GM12878 (cell line): ENCODE measurements around the gene DENND1B. TPM values are rescaled to one million over a fixed set of nuclear protein-coding genes. Genes with fewer than 3 reads are reported as not detected.

Source experiments
- ATAC-seq: fragments of 200-7000 bp; cut with Tn5 transposase; 3 replicates; pipeline ENCODE4 v1.9.1; 2020; ENCODE audit warnings: mild to moderate bottlenecking, moderate library complexity
- BruUV-seq: library from RNA; stranded (reverse); fragments of 400-500 nt; replicated peaks from 2 replicates; lab custom pipeline; 2021; lab: Mats Ljungman, UMichigan
- CTCF ChIA-PET: fragments of 300-600 bp; sonication (Branson Sonifier 250); formaldehyde crosslinking; extraction: SDS; loops from one replicate; lab custom pipeline; 2021; ENCODE audit warnings: inconsistent platforms; lab: Yijun Ruan, JAX
- POLR2A ChIA-PET: fragments of 350-600 bp; formaldehyde crosslinking; extraction: SDS; loops from one replicate; lab custom pipeline; 2021; ENCODE audit warnings: inconsistent platforms; lab: Charles Lee
- RAD21 ChIA-PET: fragments of 300-600 bp; sonication (Branson Sonifier 250); formaldehyde crosslinking; loops from one replicate; lab custom pipeline; 2023; ENCODE audit warnings: antibody characterized with exemption; ENCODE audit not compliant: unreplicated experiment; lab: Charles Lee
- SMC1A ChIA-PET: fragments of 300-600 bp; sonication (Branson Sonifier 250); formaldehyde crosslinking; loops from one replicate; lab custom pipeline; 2023; ENCODE audit not compliant: unreplicated experiment, uncharacterized antibody; lab: Charles Lee
- DNase-seq: peaks from one replicate; pipeline ENCODE4 v3.0.0-alpha.2; 2011; ENCODE audit warnings: low read depth, low spot score
- FAIRE-seq: peaks from 3 replicates; lab custom pipeline; 2011; peaks lifted over from hg19 to GRCh38; lab: Jason Lieb, UNC
- H2AFZ ChIP-seq: 2 replicates; pipeline ENCODE4 v1.6.0; 2011; ENCODE audit warnings: low read depth, low read length, control low read depth; ENCODE audit not compliant: control insufficient read depth
- H3K27ac ChIP-seq: 2 replicates; pipeline ENCODE4 v1.5.1; 2011; ENCODE audit warnings: control low read depth; ENCODE audit not compliant: control insufficient read depth, insufficient read depth
- H3K27me3 ChIP-seq, 2 experiments: replicated peaks in 1 of 2; 2 replicates each; pipeline versions ENCODE4 v1.6.0 to v1.6.1; 2011; ENCODE audit warnings: low read length in 1 of 2; ENCODE audit not compliant: control insufficient read depth in 2 of 2, insufficient read depth in 2 of 2
- H3K36me3 ChIP-seq, 2 experiments: 2 replicates each; pipeline ENCODE4 v1.5.1; 2011; ENCODE audit warnings: low read length in 1 of 2; ENCODE audit not compliant: control insufficient read depth in 2 of 2, insufficient read depth in 2 of 2
- H3K4me1 ChIP-seq: 2 replicates; pipeline ENCODE4 v1.6.1; 2011; ENCODE audit warnings: mild to moderate bottlenecking, low read length, moderate library complexity, mixed read lengths; ENCODE audit not compliant: control insufficient read depth, insufficient read depth
- H3K4me2 ChIP-seq: 2 replicates; pipeline ENCODE4 v1.6.0; 2011; ENCODE audit warnings: control low read depth; ENCODE audit not compliant: control insufficient read depth, insufficient read depth
- H3K4me3 ChIP-seq: fragments of 200-600 bp; sonication (generic); 2 replicates; pipeline ENCODE4 v1.5.1; 2016
- H3K79me2 ChIP-seq: 2 replicates; pipeline ENCODE4 v1.6.0; 2011; ENCODE audit warnings: low read length; ENCODE audit not compliant: control insufficient read depth, insufficient read depth
- H3K9ac ChIP-seq: 2 replicates; pipeline ENCODE4 v1.8.0; 2011; ENCODE audit warnings: low read length, control low read depth, mixed read lengths; ENCODE audit not compliant: control insufficient read depth, insufficient read depth
- H3K9me3 ChIP-seq: replicated peaks from 3 replicates; pipeline ENCODE4 v1.5.1; 2011; ENCODE audit warnings: mild to moderate bottlenecking, low read length; ENCODE audit not compliant: control insufficient read depth, insufficient read depth
- H4K20me1 ChIP-seq: 2 replicates; pipeline ENCODE4 v1.6.0; 2011; ENCODE audit not compliant: control insufficient read depth, insufficient read depth
- ASH2L ChIP-seq: fragments of 300-600, 200-600 bp; sonication (generic); IDR thresholded peaks from 2 replicates; pipeline ENCODE4 v1.6.1; 2017; ENCODE audit warnings: low read depth, mild to moderate bottlenecking, borderline replicate concordance
- ATF7 ChIP-seq: fragments of 450-650 bp; IDR thresholded peaks from 2 replicates; pipeline ENCODE4 v1.6.1; 2016; ENCODE audit warnings: low read depth, mild to moderate bottlenecking
- BACH1 ChIP-seq: fragments of 450-650 bp; IDR thresholded peaks from 2 replicates; pipeline ENCODE4 v1.6.1; 2017; ENCODE audit warnings: mild to moderate bottlenecking, borderline replicate concordance
- BHLHE40 ChIP-seq, 2 experiments: fragments of 450-650 bp in 1 of 2; IDR thresholded peaks; 2 replicates each; pipeline ENCODE4 v1.6.1; 2011 to 2017; ENCODE audit warnings: low read depth in 2 of 2, borderline replicate concordance in 1 of 2, improper control_type of control experiment in 1 of 2, low read length in 1 of 2, mild to moderate bottlenecking in 1 of 2
- CEBPZ ChIP-seq: fragments of 150-350 bp; IDR thresholded peaks from 2 replicates; pipeline ENCODE4 v1.6.1; 2016; ENCODE audit warnings: low read depth, low read length
- ESRRA ChIP-seq: IDR thresholded peaks from 2 replicates; pipeline ENCODE4 v1.6.1; 2012; ENCODE audit warnings: mild to moderate bottlenecking, low read length, improper control_type of control experiment
- FOXK2 ChIP-seq: fragments of 450-650 bp; IDR thresholded peaks from 2 replicates; pipeline ENCODE4 v1.6.1; 2017; ENCODE audit warnings: mild to moderate bottlenecking, moderate library complexity
- HCFC1 ChIP-seq: fragments of 150-350 bp; IDR thresholded peaks from 2 replicates; pipeline ENCODE4 v1.6.1; 2014; ENCODE audit warnings: low read length
- IRF4 ChIP-seq: IDR thresholded peaks from 2 replicates; pipeline ENCODE4 v1.6.1; 2011; ENCODE audit warnings: low read depth, low read length
- JUND ChIP-seq: IDR thresholded peaks from 2 replicates; pipeline ENCODE4 v1.6.1; 2012; ENCODE audit warnings: low read depth, mild to moderate bottlenecking, low read length, improper control_type of control experiment, moderate library complexity
- MYC ChIP-seq: IDR thresholded peaks from 2 replicates; pipeline ENCODE4 v1.6.1; 2011; ENCODE audit warnings: mild to moderate bottlenecking, low read length, moderate library complexity, inconsistent platforms; ENCODE audit not compliant: insufficient read depth, insufficient replicate concordance, insufficient read length, severe bottlenecking
- NFIC ChIP-seq: IDR thresholded peaks from 2 replicates; pipeline ENCODE4 v1.6.1; 2012; ENCODE audit warnings: low read depth, mild to moderate bottlenecking, inconsistent platforms, low read length, moderate library complexity
- NFYB ChIP-seq: IDR thresholded peaks from 2 replicates; pipeline ENCODE4 v1.6.1; 2011; ENCODE audit warnings: low read depth, mild to moderate bottlenecking, low read length, improper control_type of control experiment, moderate library complexity; ENCODE audit not compliant: insufficient read depth
- NR2C1 ChIP-seq: fragments of 450-650 bp; IDR thresholded peaks from 2 replicates; pipeline ENCODE4 v1.6.1; 2017; ENCODE audit warnings: antibody characterized with exemption, mild to moderate bottlenecking, moderate library complexity
- PBX3 ChIP-seq: IDR thresholded peaks from 2 replicates; pipeline ENCODE4 v1.6.1; 2011; ENCODE audit warnings: mild to moderate bottlenecking, low read depth, low read length, moderate library complexity; ENCODE audit not compliant: insufficient replicate concordance
- PKNOX1 ChIP-seq: fragments of 450-650 bp; IDR thresholded peaks from 2 replicates; pipeline ENCODE4 v1.6.1; 2016; ENCODE audit warnings: mild to moderate bottlenecking
- SMAD1 ChIP-seq: fragments of 450-650 bp; IDR thresholded peaks from 2 replicates; pipeline ENCODE4 v1.6.1; 2018; ENCODE audit warnings: mild to moderate bottlenecking, low read depth; ENCODE audit not compliant: partially characterized antibody
- SRF ChIP-seq, 2 experiments: IDR thresholded peaks; 2 replicates each; pipeline ENCODE4 v1.6.1; 2011; ENCODE audit warnings: low read depth in 2 of 2, low read length in 2 of 2, mild to moderate bottlenecking in 1 of 2, moderate library complexity in 1 of 2
- ZNF217 ChIP-seq: fragments of 450-650 bp; IDR thresholded peaks from 2 replicates; pipeline ENCODE4 v1.6.1; 2017; ENCODE audit warnings: antibody characterized with exemption, mild to moderate bottlenecking
- ZNF622 ChIP-seq: fragments of 450-650 bp; IDR thresholded peaks from 2 replicates; pipeline ENCODE4 v1.6.1; 2017; ENCODE audit warnings: mild to moderate bottlenecking, inconsistent platforms
- WGBS: methylation state at CpG from one replicate; pipeline ENCODE4 v1.1.6; 2016; ENCODE audit warnings: low lambda C conversion rate; ENCODE audit not compliant: insufficient replicate concordance, insufficient coverage; ENCODE audit errors: missing lambda C conversion rate; 5-methylcytosine and 5-hydroxymethylcytosine counted together
- in situ Hi-C: fragments of 300-500 bp; cut with MboI; formaldehyde crosslinking; loops from 9 replicates; pipeline ENCODE4 v1.14.3; 2018; ENCODE audit warnings: mixed read lengths
- intact Hi-C: fragments of 100-400 bp; cut with micrococcal nuclease; formaldehyde crosslinking; loops from one replicate; pipeline ENCODE4 v1.14.2; 2022; ENCODE audit not compliant: unreplicated experiment
- polyA plus RNA-seq, 11 experiments: library from polyadenylated mRNA; depleted of rRNA in 4 of 11; unstranded in 6 of 11; stranded (reverse) in 5 of 11; fragments of >200 nt; fragmentation: Nextera tagmentation in 4 of 11; fragmentation: Illumina TruSeq in 1 of 11; extraction: Ambion mirVana in 4 of 11; extraction: Trizol in 1 of 11; gene quantifications; 1 replicate in 1 of 11; 2 replicates in 10 of 11; pipeline versions ENCODE4 v1.2.1 to v1.2.3, GENCODE V29; 2011 to 2016; ENCODE audit warnings: inconsistent platforms in 2 of 11, missing spikeins in 2 of 11, low read depth in 1 of 11
- total RNA-seq, 4 experiments: library from RNA; depleted of rRNA in 3 of 4; stranded (reverse); fragments of >200 nt in 3 of 4; fragmentation: Illumina TruSeq in 1 of 4; extraction: Trizol in 1 of 4; gene quantifications; 2 replicates each; pipeline versions ENCODE4 v1.2.1 to v1.2.3, GENCODE V29; 2013 to 2021

The DENND1B gene
- total and polyA plus RNA-seq, 10 of the 15 experiments (the other 5 are each of a cell fraction or from before 2014, with no cell fraction given) = 1.7 to 10.7 (median 8.0) TPM

DNA sequence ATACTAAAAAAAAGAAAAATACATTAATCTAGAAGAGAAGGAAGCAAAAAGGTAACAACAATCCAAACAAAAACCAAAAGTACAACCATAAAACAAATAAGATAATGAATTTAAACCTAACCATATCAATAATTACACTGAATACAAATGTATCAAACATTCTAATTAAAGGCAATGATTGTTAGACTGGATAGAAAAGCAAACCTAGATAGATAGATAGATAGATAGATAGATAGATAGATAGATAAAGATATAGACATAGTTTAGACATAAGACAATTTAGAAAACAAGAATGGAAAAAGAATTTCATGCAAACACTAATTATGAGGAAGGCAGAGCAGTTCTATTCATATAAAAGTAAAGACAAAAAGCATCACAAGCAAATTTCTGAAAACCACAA lies 24.9 kb downstream of the DENND1B start (continued):
- TF ChIP-seq MYC = no peak
- no peak for TF ChIP-seq SMAD1
- no peak for TF ChIP-seq JUND
- no peak for TF ChIP-seq NFYB
- no peak for TF ChIP-seq BACH1
- no peak for TF ChIP-seq BHLHE40 (IDR thresholded peaks at IDR 0.05; ENCODE audit: borderline replicate concordance in 1 of 2, low read depth in 2 of 2, low read length in 1 of 2)

GRCh38 chr1:197745911-197746310 lies 29.4 kb downstream of the DENND1B start:
- Histone ChIP-seq H3K27ac (no peak overlapping the region), H4K20me1 (no peaks in the 10 kb centered on the region), H3K4me1 (no peaks in the 10 kb centered on the region), H3K4me3 (no peak overlapping the region), H3K36me3 (no peaks in the 10 kb centered on the region), H3K9ac (no peak overlapping the region), H3K79me2 (no peaks in the 10 kb centered on the region), H3K4me2 (no peak overlapping the region), H2AFZ (no peak overlapping the region), H3K9me3 (no peaks in the 10 kb centered on the region), H3K27me3 (no peaks in the 10 kb centered on the region)
- DNase-seq = no peak
- RAD21 ChIA-PET = no interaction called here
- no peak for ATAC-seq
- intact Hi-C loops = no loop called here
- POLR2A ChIA-PET = no interaction called here
- WGBS = 41% methylated on average over 4 of the region's 4 CpGs
- no peak for FAIRE-seq
- BruUV-seq = no TSS peak
- SMC1A ChIA-PET = no interaction called here
- in situ Hi-C loops = no loop called here
- CTCF ChIA-PET = no interaction called here
- TF ChIP-seq HCFC1 = no peak
- TF ChIP-seq CEBPZ = no peak
- TF ChIP-seq FOXK2 = no peak
- TF ChIP-seq MYC = no peak
- no peak for TF ChIP-seq ESRRA
- TF ChIP-seq NFIC = no peak
- TF ChIP-seq PBX3 = no peak
- no peak for TF ChIP-seq ZNF622
- TF ChIP-seq IRF4 = no peak
- no peak for TF ChIP-seq SRF (IDR thresholded peaks at IDR 0.05; ENCODE audit: low read depth in 2 of 2, low read length in 2 of 2)
- no peak for TF ChIP-seq PKNOX1
- TF ChIP-seq ZNF217 = no peak
- no peak for TF ChIP-seq ATF7
- no peak for TF ChIP-seq NR2C1
- TF ChIP-seq ASH2L = no peak
